ENCODE data around the gene EIF6.
"Not testable (repeated sequence)": the region's sequence is repeated elsewhere in the genome, so short reads cannot be mapped to it uniquely, and the experiment has no call there.

The EIF6 gene

GRCh38 chr20:35284267-35284991, at the start of gene EIF6:
Gene EIF6, minus strand, starts transcription at chr20:35284772. Its CDS starts 285 bp downstream, at chr20:35284487.
- DNase-seq: peak; percentile 44

DNA sequence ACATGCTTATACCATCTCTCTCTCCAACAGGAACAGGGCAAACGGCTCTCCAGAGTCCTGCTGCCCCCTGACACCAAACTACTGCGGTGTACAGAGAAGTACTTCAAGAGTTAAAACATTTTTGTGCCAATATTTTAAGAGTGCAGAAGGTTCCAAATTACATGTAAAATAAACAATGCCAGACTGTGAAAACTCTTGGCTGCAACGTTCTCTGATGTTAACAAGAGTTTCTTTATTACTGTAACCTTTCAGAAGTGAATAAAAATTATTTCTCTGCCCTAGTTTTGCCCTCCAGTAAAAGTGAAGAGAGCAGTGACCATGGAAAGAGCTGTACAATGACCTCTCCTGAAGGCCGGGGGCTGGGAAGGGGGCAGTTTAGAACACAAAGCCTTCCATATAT, 49.0 kb upstream of the EIF6 start:
- no peak for DNase-seq

GRCh38 chr20:35332540-35333200, 48.1 kb upstream of the EIF6 start:
- DNase-seq: no peak

GRCh38 chr20:35329435-35330139, 45.0 kb upstream of the EIF6 start:
- DNase-seq: no peak

DNA sequence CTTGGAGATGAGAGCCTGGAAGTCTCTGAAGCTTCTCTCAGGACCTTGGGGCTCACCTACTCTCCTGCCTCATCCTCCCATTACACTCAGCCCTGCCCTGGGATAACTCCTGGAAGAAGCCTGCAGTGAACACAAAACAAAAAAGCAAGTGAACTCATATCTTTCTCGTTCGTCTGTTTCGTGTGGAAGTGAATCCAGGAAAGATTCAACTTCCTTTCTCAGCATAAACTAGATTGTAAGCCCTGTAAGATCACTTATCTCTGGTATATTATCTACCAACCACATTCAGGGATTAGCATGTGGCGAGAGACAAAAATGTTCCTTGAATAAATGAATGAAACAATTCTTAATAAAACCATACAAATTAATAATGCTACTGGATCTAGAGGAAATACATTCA, 44.1 kb upstream of the EIF6 start:
- DNase-seq: no peak

- DNase-seq: no peak
These were observed 43.6 kb upstream of the EIF6 start for GRCh38 chr20:35328095-35328685.

DNA sequence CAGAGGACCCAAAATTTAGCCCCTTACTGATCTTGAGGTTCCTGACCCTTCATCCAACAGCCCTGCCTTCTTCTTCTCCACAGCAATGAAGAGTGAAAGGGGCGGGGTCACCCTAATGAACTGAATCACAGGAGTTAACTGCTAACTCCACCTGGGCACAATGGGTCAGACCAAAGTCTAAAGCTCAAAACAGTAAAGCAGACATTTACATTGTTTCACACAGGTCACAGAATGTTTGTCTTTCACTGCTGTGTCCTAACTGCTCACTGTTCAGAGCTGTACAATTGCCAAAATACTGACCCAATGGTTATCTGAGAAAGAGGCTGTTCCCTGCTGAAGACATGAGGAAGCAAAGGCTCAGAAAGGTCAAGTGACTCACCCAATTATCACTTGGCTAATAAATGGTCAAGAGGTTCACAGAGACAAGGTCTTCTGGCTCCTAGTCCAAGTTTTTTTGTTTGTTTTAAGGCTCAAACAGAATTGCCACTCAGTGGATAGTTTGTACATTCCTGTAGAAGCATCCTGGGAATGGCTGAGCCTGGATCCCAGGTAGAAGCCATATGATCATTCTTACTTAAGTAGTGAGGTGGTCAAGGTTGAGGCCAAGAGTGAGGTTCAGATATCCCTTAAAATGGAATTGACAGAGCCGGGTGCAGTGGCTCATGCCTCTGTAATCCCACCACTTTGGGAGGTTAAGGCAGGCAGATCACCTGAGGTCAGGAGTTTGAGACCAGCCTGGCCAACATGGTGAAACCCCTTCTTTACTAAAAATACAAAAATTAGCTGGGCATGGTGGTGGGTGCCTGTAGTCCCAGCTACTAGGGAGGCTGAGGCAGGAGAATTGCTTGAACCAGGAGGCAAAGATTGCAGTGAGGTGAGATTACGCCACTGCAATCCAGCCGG, 42.8 kb upstream of the EIF6 start:
- DNase-seq: no peak

- no peak for DNase-seq
These were observed 42.1 kb upstream of the EIF6 start for GRCh38 chr20:35326740-35327073.

- DNase-seq: no peak
These were observed 41.6 kb upstream of the EIF6 start for GRCh38 chr20:35326021-35326739.

GRCh38 chr20:35325401-35325800, 40.8 kb upstream of the EIF6 start:
- no peak for DNase-seq

DNA sequence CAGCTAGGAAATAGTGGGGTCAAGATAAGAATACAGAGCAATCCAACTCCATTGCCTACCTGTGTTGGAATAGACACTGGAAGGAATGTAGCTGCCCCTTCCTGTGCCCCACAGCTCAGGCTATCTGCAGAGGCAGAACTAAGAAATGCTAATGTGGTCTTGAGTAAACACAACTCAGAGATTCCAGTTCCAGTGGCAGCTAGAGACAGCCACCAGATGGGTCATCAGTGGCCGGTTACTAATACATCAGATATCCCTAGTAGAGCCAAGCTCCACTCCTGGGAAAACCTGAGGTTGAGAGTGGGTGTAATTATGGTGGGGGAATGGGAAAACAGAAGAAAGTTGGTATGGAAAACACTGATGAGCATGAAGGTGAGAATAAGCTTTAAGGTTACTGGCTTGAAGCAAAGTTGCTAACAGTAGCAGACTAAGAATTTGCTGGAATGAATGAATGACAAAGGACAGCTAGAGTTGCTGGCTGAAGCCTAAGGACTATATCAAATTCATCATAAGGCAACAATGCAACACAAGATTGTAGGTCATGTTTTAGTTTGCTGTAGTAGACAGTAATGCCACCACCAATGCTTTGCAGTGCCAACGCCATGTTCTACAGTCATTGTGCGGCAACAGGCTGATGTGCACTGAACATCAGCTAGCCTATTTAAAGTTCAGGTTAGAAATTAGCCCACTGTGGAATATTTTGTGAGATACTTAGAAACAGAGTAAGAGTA, 36.0 kb upstream of the EIF6 start:
- no peak for DNase-seq

- no peak for DNase-seq
These were observed 35.3 kb upstream of the EIF6 start for GRCh38 chr20:35319871-35320197.

DNA sequence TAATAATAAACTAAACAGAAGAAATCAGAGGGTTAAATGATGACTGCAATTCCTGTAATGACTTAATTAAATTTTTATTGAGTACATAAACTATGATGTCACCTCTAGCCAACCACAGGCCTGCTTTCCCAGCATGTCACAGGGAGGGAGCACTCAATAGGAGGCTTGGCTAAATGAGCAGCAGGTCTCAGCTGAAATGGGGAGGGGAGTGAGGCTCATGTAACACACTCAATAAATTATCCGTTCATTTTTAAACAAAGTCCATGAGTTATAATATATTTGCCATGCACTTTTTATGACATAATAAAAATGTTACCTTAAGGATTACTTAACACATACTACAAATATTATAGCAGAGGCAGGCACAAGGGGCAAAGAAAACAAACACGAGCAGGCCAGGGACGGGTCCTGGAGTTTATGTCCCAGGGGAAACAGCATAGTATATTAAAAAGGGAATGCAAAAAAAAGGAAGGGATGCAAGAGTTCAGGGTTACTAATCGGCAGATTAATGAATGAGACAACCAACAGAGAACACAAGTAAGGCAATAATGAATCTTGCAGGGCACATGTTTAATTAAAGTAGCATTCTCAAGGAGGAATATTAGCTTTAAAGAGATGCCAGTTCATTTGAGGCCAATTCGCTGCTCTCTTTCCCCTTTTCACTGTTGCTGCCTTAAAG, 34.8 kb upstream of the EIF6 start:
- DNase-seq: no peak

DNA sequence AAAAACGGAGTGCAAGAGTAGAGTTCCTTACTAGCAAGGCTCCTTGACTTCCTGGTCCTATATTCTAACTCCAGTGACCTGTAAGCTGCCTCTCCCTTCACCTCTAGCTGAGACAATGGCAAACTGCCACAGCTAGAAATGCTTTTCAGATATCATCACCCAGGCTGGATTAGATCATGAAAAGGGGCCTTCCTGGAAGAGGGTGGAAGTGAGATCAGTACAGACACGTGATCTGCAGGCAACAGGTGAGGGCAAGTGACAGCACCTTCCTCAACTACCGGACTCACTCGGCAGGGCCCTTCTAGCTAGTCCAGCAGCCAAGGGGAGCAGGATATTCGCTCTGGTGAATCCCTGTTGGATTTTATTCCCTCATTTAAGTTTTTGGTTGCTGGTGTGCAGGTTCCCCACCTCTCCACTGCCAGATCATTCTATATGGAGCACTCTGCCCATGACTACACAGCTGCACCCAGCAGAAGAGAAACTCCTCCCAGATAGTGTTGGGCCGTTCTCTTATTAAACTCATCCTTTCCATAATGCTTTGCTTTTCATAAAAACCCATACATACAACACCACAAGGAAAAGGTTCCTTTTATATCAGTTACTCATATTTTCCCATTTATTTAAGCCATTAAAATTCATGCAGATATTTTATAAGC, 34.1 kb upstream of the EIF6 start:
- DNase-seq: no peak

GRCh38 chr20:35317416-35318210, 33.0 kb upstream of the EIF6 start:
- DNase-seq: no peak

DNA sequence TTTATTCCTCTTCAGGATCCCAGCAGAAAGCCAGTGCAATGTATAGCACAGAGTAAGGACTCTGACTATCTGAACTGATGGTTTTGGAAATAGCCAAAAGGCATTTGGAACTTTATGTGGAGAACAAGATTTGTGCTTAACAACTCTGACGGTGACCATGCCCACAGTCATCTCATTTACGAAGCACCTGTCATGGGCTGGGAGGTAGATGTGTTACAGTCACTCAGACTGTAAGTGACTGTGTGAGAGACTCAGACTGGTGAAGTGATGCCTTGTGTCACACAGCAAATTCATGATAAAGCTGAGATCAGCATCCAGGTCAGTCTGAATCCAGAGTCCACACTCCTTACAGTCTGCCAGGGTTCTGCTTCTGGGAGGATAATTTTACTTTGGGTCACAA, 31.5 kb upstream of the EIF6 start:
- DNase-seq: no peak

- DNase-seq: not testable (repeated sequence)
These were observed 31.1 kb upstream of the EIF6 start for GRCh38 chr20:35315632-35316020.

DNA sequence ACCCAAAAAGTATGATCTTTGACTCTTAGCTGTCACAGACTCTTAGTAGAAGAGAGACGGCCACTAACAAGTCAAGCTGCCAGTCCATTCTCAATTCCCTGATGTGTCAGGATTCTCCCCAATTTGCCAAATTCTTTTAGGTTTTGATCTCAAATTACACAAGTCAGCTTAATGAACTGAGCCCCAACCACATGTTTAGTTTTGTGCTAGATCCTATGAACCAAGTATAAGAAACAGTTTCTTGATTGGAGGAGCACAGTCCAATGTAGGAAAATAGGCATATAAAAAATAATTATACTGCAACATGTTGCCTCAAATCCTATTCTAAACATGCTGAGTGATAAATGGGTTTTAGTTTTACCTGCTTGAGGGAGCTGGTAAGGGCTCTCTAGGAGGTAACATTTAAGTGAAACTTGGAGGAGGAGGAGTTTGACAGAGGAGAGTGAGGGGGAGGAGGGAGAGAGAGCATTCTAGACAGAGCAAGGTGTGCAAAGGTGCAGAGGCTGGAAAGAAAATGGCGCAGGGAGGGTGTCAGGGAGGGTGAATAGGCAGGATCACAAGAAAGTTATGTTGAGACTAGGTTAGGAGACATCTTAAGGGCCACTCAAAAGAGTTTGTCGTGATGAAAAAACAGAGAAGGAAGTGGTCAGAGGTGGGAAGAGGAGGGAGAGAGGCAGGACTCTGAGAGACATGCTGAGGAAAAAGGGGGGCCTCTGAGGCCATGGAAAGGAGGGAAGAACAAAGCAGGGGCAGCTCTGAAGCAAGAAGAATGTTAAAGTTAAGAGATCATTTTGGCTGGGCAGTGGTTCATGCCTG, 30.5 kb upstream of the EIF6 start:
- no peak for DNase-seq

- no peak for DNase-seq
These were observed 27.7 kb upstream of the EIF6 start for GRCh38 chr20:35312318-35312717.

All from NCI-H2107 (cell line).